ENCODE results near the gene DIPK1B. TPM values are rescaled to one million over a fixed set of nuclear protein-coding genes. Genes with fewer than 3 reads are reported as not detected.
"Not testable (repeated sequence)": the region's sequence is repeated elsewhere in the genome, so short reads cannot be mapped to it uniquely, and the experiment has no call there.

The DIPK1B gene
- total RNA-seq, 1 donor: 0.45 TPM

DNA sequence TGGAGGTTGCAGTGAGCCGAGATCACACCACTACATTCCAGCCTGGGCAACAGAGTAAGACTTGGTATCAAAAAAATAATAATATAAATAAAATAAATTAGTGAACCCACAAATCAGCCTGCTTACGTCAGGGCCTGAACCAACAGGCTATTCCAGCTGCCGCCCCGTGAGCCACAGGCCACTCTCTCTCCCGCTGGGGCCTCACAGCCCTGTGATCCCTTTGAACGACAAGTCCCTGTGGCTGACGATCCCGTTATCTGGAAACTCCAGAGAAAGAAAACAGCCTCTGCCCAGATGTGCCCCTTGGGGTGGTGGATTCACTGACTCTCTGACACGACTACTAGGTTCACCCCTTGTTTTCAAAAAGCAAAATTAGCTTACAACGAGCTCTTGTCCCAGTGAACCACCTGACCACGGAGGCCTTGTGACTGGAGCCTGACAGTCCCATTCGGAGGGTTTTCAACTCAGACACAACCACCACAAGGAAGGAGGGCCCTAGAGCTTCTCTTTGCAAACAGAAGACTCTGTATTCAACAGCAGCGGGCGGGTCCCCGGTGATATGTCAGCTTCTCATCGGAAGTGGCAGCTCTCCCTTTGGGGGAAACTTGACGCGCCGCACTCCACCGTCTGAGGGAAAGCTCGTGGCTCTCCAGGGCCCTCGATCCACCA, 4.4 kb upstream of the DIPK1B start:
- no peak for DNase-seq (ENCODE audit: low read depth)
- TF ChIP-seq, protein P1, sequence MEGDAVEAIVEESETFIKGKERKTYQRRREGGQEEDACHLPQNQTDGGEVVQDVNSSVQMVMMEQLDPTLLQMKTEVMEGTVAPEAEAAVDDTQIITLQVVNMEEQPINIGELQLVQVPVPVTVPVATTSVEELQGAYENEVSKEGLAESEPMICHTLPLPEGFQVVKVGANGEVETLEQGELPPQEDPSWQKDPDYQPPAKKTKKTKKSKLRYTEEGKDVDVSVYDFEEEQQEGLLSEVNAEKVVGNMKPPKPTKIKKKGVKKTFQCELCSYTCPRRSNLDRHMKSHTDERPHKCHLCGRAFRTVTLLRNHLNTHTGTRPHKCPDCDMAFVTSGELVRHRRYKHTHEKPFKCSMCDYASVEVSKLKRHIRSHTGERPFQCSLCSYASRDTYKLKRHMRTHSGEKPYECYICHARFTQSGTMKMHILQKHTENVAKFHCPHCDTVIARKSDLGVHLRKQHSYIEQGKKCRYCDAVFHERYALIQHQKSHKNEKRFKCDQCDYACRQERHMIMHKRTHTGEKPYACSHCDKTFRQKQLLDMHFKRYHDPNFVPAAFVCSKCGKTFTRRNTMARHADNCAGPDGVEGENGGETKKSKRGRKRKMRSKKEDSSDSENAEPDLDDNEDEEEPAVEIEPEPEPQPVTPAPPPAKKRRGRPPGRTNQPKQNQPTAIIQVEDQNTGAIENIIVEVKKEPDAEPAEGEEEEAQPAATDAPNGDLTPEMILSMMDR (IDR thresholded peaks at IDR 0.05; ENCODE audit: insufficient read depth, low read length): no peak
- no peak overlapping the region for H3K4me3 ChIP-seq (ENCODE audit: low read depth, low read length)

DNA sequence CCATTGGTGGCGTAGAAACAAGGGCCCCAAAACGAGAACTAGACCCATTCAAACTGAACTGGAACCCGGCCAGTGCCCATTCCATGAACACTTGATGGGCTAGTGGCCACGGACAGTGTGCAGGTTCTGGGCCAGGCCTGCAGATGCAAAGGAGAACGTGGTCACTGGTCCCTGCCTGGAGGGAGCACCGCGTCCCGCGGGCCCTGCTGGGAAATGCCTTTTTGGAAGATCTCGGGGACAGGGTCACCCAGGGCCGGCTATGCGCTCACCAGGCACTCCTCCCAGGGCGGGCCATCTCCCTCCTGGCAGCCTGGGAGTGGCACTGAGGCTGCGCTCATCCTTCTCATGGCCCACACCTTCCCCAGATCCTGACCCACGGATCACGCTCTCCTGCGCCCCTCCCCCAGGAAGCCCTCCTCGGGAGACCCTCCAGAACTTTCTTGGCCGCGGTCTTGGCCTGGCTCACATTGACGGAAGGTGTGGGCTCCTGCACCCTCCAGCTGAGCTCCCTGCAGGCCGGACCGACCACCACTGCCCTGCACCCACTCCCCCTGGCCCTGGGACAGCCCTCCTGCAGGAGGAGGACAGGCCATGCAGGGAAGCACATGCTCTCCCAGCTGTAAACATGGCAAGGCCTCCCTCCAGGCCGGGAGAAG, 2.8 kb upstream of the DIPK1B start:
- TF ChIP-seq, protein P1 (IDR thresholded peaks at IDR 0.05; ENCODE audit: insufficient read depth, low read length): no peak
- DNase-seq (ENCODE audit: low read depth): no peak
- H3K4me3 ChIP-seq (ENCODE audit: low read depth, low read length): no peak overlapping the region

DNA sequence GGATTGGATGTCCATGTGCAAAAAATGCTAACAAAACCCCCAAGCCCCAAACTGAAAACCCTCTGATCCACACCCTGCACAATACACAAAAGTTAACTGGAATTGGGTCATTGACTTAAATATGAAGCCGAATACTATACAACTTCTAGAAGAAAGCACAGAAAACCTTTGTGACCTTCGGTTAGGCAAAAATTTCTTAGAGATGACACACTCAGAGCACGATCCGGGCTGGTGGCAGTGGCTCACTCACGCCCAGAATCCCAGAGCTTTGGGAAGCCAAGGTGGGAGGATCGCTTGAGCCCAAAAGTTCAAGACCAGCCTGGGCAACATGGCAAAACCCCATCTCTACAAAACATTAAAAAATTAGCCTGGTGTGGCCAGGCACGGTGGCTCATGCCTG, 1.8 kb upstream of the DIPK1B start:
- H3K4me3 ChIP-seq (ENCODE audit: low read depth, low read length): no peak overlapping the region
- TF ChIP-seq, protein P1 (IDR thresholded peaks at IDR 0.05; ENCODE audit: insufficient read depth, low read length): no peak
- no peak for DNase-seq (ENCODE audit: low read depth)

DNA sequence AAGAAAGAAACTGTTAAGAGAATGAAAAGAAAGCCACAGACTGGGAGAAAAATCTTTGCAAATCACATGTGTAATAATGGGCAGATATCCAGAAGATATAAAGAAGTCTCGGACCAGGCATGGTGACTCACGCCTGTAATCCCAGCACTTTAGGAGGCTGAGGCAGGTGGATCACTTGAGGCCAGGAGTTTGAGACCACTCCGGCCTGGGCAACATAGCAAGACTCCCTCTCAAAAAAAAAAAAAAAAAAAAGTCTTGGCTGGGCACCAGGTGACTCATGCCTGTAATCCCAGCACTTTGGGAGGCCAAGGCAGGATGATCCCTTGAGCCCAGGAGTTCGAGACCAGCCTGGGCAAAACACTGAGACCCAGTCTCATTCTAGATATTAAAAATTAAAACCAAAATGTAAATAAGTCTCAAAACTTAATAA, 1.1 kb upstream of the DIPK1B start:
- peak; percentile 71 for DNase-seq (ENCODE audit: low read depth)
- H3K4me3 ChIP-seq (ENCODE audit: low read depth, low read length): not testable (repeated sequence)

DNA sequence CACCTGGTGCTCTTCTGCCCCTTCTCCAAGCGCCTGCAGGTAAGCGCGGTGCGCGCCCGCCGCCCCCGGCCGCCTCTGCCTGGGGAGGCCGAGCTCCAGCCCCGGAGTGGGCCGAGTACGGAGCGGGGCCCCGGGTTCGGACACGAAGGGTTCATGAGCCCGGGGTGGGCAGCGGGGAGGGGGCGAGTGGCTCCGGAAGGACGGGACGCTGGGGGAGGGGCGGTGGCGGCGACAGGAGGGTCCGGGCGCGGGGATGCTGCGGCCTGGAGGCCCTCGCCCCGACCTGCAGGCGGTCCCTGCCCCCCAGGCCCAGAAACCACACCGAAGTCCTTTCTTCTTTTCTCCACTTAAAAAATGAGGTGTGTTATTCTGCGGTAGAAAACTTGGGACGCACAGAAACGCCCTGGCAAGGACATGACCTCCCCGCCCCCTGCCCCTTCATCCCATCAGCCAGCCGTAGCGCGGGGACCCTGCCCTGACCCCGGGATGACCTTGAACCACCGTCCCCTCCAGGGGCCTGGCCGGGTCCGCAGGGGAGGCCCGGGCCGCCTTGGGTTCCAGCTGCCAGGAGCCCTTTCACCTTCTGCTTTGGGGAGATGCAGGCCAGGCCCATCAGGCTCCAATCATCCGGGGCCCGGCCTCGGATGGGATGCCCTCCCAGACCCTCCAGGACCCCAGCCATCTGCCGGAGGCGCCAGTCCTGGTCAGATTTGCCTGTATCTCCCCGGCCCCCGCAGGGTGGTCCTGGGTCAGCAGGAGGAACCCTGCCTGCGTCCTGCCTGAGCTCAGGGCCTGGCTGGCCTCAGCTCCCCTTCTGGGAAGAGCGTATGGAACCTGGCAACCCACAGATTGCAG, 545 bp downstream of the DIPK1B start:
- TF ChIP-seq, protein P1 (IDR thresholded peaks at IDR 0.05; ENCODE audit: insufficient read depth, low read length): no peak
- H3K4me3 ChIP-seq (ENCODE audit: low read depth, low read length): peak overlapping the region; percentile 39
- DNase-seq (ENCODE audit: low read depth): no peak

DNA sequence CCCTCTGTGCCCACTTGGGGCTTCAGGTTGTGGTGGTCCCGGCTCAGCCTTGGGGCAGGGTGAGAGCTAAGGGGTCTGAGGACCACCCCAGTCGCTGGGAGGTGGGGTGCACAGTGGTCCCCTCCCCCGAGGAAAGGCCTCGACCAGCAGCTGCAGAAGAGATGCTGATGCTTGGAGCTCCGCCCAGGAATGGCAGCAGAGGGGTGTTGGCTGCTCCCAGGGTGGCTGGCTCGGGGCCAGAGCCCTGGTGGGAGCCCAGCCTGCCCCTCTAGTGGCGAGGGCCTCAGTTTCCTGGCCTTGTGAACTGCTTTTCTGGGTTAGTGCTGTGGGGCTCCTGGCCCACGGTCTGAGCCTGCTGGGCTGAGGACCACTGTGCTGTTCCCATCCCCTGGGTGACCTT, 1.2 kb downstream of the DIPK1B start:
- no peak for DNase-seq (ENCODE audit: low read depth)
- TF ChIP-seq, protein P1 (IDR thresholded peaks at IDR 0.05; ENCODE audit: insufficient read depth, low read length): no peak
- no peak overlapping the region for H3K4me3 ChIP-seq (ENCODE audit: low read depth, low read length)

Data from fibroblast of the aortic adventitia (primary cell).